ENCODE results near the gene GFPT1.

Gene GFPT1

GRCh38 chr2:69385443-69386151 lies 1.4 kb downstream of the GFPT1 start:
- H3K9me3 ChIP-seq (ENCODE audit: control insufficient read depth in 1 of 2, low read length in 2 of 2) = no peaks in the 10 kb centered on the region
- H3K4me3 ChIP-seq (ENCODE audit: low read depth in 1 of 2, low read length in 2 of 2) = peak overlapping the region; percentile 70 to 84
- peak overlapping the region; percentile 81 to 84 for H3K9ac ChIP-seq (ENCODE audit: low read depth in 1 of 2, low read length in 2 of 2)
- H3K27me3 ChIP-seq (ENCODE audit: control insufficient read depth in 1 of 2, insufficient read depth in 2 of 2, low read length in 2 of 2) = no peaks in the 10 kb centered on the region
- no peaks in the 10 kb centered on the region for H3K36me3 ChIP-seq (ENCODE audit: control insufficient read depth in 1 of 2, insufficient read depth in 2 of 2, low read length in 2 of 2)
- H3K4me1 ChIP-seq (ENCODE audit: control insufficient read depth in 1 of 2, insufficient read depth in 2 of 2, low read length in 2 of 2) = peaks cover 29 to 31% of the 10 kb centered on the region in 2 donors
- H3K27ac ChIP-seq (ENCODE audit: low read depth, low read length) = no peak overlapping the region

DNA sequence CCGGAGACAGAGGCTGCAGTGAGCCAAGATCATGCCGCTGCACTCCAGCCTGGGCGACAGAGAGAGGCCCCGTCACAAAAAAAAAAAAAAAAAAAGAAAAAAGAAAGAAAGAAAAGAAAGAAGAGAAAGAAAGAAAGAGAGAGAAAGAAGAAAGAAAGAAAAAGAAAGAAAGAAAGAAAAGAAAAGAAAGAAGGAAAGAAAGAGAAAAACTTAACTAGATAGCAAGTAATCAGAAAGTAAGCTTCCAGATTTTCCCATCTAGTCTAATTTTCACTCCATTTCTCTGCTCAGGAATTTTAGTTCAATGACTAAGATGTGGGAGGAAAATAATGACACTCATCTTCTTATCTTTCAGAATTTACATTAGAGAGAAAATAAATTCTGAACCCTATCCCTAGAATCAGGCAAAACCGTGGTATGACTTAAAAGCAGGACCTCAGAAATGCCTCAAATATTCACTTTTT lies 2.4 kb downstream of the GFPT1 start:
- Histone ChIP-seq H3K4me1 (ENCODE audit: control insufficient read depth in 1 of 2, insufficient read depth in 2 of 2, low read length in 2 of 2) (peaks cover 31 to 33% of the 10 kb centered on the region in 2 donors), H3K4me3 (ENCODE audit: low read depth in 1 of 2, low read length in 2 of 2) (no peak overlapping the region), H3K9me3 (ENCODE audit: control insufficient read depth in 1 of 2, low read length in 2 of 2) (no peaks in the 10 kb centered on the region), H3K36me3 (ENCODE audit: control insufficient read depth in 1 of 2, insufficient read depth in 2 of 2, low read length in 2 of 2) (no peaks in the 10 kb centered on the region), H3K27me3 (ENCODE audit: control insufficient read depth in 1 of 2, insufficient read depth in 2 of 2, low read length in 2 of 2) (no peaks in the 10 kb centered on the region), H3K9ac (ENCODE audit: low read depth in 1 of 2, low read length in 2 of 2) (no peak overlapping the region), H3K27ac (ENCODE audit: low read depth, low read length) (no peak overlapping the region)

DNA sequence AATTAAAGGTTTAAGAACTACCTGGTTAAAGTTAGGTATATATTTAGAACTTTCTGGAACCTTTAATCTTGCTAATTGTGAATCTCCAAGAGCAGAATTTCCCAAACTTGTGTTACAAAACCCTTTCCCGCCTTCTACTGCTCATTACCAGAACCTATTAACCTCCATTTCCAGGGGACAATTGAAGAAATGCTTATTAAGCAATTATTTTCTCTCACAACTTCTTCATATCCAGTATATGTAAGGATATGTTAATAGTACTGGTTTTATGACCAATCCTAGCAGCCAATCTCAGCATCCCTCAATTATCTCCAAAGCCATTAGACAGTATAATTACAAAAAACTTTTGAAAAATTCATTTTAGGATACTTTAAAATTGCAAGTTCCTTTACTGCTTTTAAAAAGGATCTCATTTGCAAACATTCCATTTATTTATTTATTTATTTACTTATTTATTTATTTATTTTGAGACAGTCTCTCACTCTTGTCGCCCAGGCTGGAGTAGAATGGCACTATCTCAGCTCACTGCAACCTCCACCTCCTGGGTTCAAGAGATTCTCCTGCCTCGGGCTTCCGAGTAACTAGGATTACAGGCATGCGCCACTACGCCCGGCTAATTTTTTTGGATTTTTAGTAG lies 3.7 kb downstream of the GFPT1 start:
- no peaks in the 10 kb centered on the region for H3K36me3 ChIP-seq (ENCODE audit: control insufficient read depth in 1 of 2, insufficient read depth in 2 of 2, low read length in 2 of 2)
- H3K9me3 ChIP-seq (ENCODE audit: control insufficient read depth in 1 of 2, low read length in 2 of 2) = no peaks in the 10 kb centered on the region
- no peaks in the 10 kb centered on the region for H3K27me3 ChIP-seq (ENCODE audit: control insufficient read depth in 1 of 2, insufficient read depth in 2 of 2, low read length in 2 of 2)
- H3K4me1 ChIP-seq (ENCODE audit: control insufficient read depth in 1 of 2, insufficient read depth in 2 of 2, low read length in 2 of 2) = peaks cover 31 to 33% of the 10 kb centered on the region in 2 donors
- H3K9ac ChIP-seq (ENCODE audit: low read depth in 1 of 2, low read length in 2 of 2) = peak overlapping the region in 1 of 2 donors; percentile 6
- H3K27ac ChIP-seq (ENCODE audit: low read depth, low read length) = no peak overlapping the region
- peak overlapping the region in 1 of 2 donors; percentile 42 for H3K4me3 ChIP-seq (ENCODE audit: low read depth in 1 of 2, low read length in 2 of 2)

GRCh38 chr2:69382547-69382946 lies 4.5 kb downstream of the GFPT1 start:
- Histone ChIP-seq H3K9ac (ENCODE audit: low read depth in 1 of 2, low read length in 2 of 2) (peak overlapping the region in 1 of 2 donors; percentile 17), H3K27me3 (ENCODE audit: control insufficient read depth in 1 of 2, insufficient read depth in 2 of 2, low read length in 2 of 2) (no peaks in the 10 kb centered on the region), H3K4me3 (ENCODE audit: low read depth in 1 of 2, low read length in 2 of 2) (peak overlapping the region in 1 of 2 donors; percentile 42), H3K36me3 (ENCODE audit: control insufficient read depth in 1 of 2, insufficient read depth in 2 of 2, low read length in 2 of 2) (no peaks in the 10 kb centered on the region), H3K4me1 (ENCODE audit: control insufficient read depth in 1 of 2, insufficient read depth in 2 of 2, low read length in 2 of 2) (peaks cover 26 to 27% of the 10 kb centered on the region in 2 donors), H3K27ac (ENCODE audit: low read depth, low read length) (no peak overlapping the region), H3K9me3 (ENCODE audit: control insufficient read depth in 1 of 2, low read length in 2 of 2) (no peaks in the 10 kb centered on the region)

- peaks cover 25% of the 10 kb centered on the region in 2 donors for H3K4me1 ChIP-seq (ENCODE audit: control insufficient read depth in 1 of 2, insufficient read depth in 2 of 2, low read length in 2 of 2)
- no peaks in the 10 kb centered on the region for H3K36me3 ChIP-seq (ENCODE audit: control insufficient read depth in 1 of 2, insufficient read depth in 2 of 2, low read length in 2 of 2)
- no peaks in the 10 kb centered on the region for H3K27me3 ChIP-seq (ENCODE audit: control insufficient read depth in 1 of 2, insufficient read depth in 2 of 2, low read length in 2 of 2)
- H3K4me3 ChIP-seq (ENCODE audit: low read depth in 1 of 2, low read length in 2 of 2) = no peak overlapping the region
- H3K27ac ChIP-seq (ENCODE audit: low read depth, low read length) = no peak overlapping the region
- H3K9ac ChIP-seq (ENCODE audit: low read depth in 1 of 2, low read length in 2 of 2) = no peak overlapping the region
- H3K9me3 ChIP-seq (ENCODE audit: control insufficient read depth in 1 of 2, low read length in 2 of 2) = no peaks in the 10 kb centered on the region
Observed at GRCh38 chr2:69381337-69381737, 5.7 kb downstream of the GFPT1 start.

- Histone ChIP-seq H3K4me3 (ENCODE audit: low read depth in 1 of 2, low read length in 2 of 2) (no peak overlapping the region), H3K4me1 (ENCODE audit: control insufficient read depth in 1 of 2, insufficient read depth in 2 of 2, low read length in 2 of 2) (peaks cover 21 to 28% of the 10 kb centered on the region in 2 donors), H3K9ac (ENCODE audit: low read depth in 1 of 2, low read length in 2 of 2) (no peak overlapping the region), H3K27me3 (ENCODE audit: control insufficient read depth in 1 of 2, insufficient read depth in 2 of 2, low read length in 2 of 2) (no peaks in the 10 kb centered on the region), H3K27ac (ENCODE audit: low read depth, low read length) (no peak overlapping the region), H3K36me3 (ENCODE audit: control insufficient read depth in 1 of 2, insufficient read depth in 2 of 2, low read length in 2 of 2) (no peaks in the 10 kb centered on the region), H3K9me3 (ENCODE audit: control insufficient read depth in 1 of 2, low read length in 2 of 2) (no peaks in the 10 kb centered on the region)
Observed at GRCh38 chr2:69380072-69380917, 6.7 kb downstream of the GFPT1 start.

- Histone ChIP-seq H3K4me3 (ENCODE audit: low read depth in 1 of 2, low read length in 2 of 2) (no peak overlapping the region), H3K27ac (ENCODE audit: low read depth, low read length) (no peak overlapping the region), H3K27me3 (ENCODE audit: control insufficient read depth in 1 of 2, insufficient read depth in 2 of 2, low read length in 2 of 2) (no peaks in the 10 kb centered on the region), H3K9ac (ENCODE audit: low read depth in 1 of 2, low read length in 2 of 2) (no peak overlapping the region), H3K36me3 (ENCODE audit: control insufficient read depth in 1 of 2, insufficient read depth in 2 of 2, low read length in 2 of 2) (peaks cover 7 to 14% of the 10 kb centered on the region in 2 donors), H3K9me3 (ENCODE audit: control insufficient read depth in 1 of 2, low read length in 2 of 2) (no peaks in the 10 kb centered on the region), H3K4me1 (ENCODE audit: control insufficient read depth in 1 of 2, insufficient read depth in 2 of 2, low read length in 2 of 2) (peaks cover 5 to 13% of the 10 kb centered on the region in 2 donors)
Observed at GRCh38 chr2:69376403-69376802, 10.6 kb downstream of the GFPT1 start.

- Histone ChIP-seq H3K9me3 (ENCODE audit: control insufficient read depth in 1 of 2, low read length in 2 of 2) (no peaks in the 10 kb centered on the region), H3K27me3 (ENCODE audit: control insufficient read depth in 1 of 2, insufficient read depth in 2 of 2, low read length in 2 of 2) (no peaks in the 10 kb centered on the region), H3K9ac (ENCODE audit: low read depth in 1 of 2, low read length in 2 of 2) (no peak overlapping the region), H3K4me3 (ENCODE audit: low read depth in 1 of 2, low read length in 2 of 2) (no peak overlapping the region), H3K27ac (ENCODE audit: low read depth, low read length) (no peak overlapping the region), H3K36me3 (ENCODE audit: control insufficient read depth in 1 of 2, insufficient read depth in 2 of 2, low read length in 2 of 2) (peaks cover 8 to 19% of the 10 kb centered on the region in 2 donors), H3K4me1 (ENCODE audit: control insufficient read depth in 1 of 2, insufficient read depth in 2 of 2, low read length in 2 of 2) (peaks cover 5 to 13% of the 10 kb centered on the region in 2 donors)
Observed at GRCh38 chr2:69375494-69376353, 11.3 kb downstream of the GFPT1 start.

DNA sequence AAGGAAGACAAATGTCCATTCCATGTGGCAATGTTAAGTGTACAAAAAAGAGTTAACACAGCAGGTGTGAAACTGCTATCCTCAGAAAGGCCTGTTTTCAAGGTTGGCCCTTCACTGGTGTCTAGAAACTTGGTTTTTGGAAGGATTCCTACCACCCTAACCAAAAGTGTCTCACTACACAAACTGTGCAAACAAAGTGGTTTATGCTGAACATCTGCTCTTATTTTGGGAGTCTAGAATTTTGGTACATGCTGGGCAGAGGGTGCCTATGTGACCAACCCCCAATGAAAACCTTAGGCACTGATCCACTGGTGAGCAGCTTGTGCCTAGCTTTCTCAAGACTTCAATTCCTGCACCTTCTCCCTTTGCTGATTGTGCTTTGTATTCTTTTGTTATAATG lies 14.3 kb downstream of the GFPT1 start:
- Histone ChIP-seq H3K27me3 (ENCODE audit: control insufficient read depth in 1 of 2, insufficient read depth in 2 of 2, low read length in 2 of 2) (no peaks in the 10 kb centered on the region), H3K36me3 (ENCODE audit: control insufficient read depth in 1 of 2, insufficient read depth in 2 of 2, low read length in 2 of 2) (peaks cover 26 to 47% of the 10 kb centered on the region in 2 donors), H3K4me3 (ENCODE audit: low read depth in 1 of 2, low read length in 2 of 2) (no peak overlapping the region)

More for the DNA sequence above, 14.3 kb downstream of the GFPT1 start:
- Histone ChIP-seq H3K4me1 (ENCODE audit: control insufficient read depth in 1 of 2, insufficient read depth in 2 of 2, low read length in 2 of 2) (peaks cover 5 to 8% of the 10 kb centered on the region in 2 donors), H3K9ac (ENCODE audit: low read depth in 1 of 2, low read length in 2 of 2) (no peak overlapping the region), H3K9me3 (ENCODE audit: control insufficient read depth in 1 of 2, low read length in 2 of 2) (no peaks in the 10 kb centered on the region), H3K27ac (ENCODE audit: low read depth, low read length) (no peak overlapping the region)
